ENCODE data around the gene ARID2.

DNA sequence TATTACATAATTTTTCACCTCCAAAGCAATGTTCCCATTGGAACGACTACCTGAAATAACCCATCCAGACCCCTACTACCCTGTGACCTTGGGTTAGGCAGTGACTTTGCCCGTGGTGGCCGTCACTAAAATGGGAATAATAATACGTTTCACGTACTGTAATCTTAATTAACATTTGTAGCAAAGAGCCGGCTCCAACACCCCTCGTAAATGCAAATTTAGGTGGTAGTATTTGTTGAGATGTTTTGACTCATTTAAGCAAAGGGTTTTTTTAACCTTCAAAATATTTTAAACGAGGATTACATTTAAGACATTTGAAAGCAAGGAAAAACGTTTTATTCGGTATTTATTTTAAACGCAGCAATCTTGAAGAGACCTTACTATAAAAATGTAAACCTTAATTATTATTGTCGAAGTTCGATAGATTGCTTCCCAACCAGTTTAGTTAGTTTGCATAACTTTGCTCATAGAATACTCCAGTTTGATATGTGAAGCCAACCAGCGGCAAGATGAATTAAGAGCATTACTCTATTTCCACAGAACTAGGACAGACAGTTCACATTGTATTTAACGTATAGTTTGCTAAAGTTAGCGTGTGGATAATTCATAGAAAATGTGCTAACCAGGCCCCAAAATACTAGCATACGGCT is 1.4 kb upstream of the ARID2 start:
- TF ChIP-seq, protein P1, sequence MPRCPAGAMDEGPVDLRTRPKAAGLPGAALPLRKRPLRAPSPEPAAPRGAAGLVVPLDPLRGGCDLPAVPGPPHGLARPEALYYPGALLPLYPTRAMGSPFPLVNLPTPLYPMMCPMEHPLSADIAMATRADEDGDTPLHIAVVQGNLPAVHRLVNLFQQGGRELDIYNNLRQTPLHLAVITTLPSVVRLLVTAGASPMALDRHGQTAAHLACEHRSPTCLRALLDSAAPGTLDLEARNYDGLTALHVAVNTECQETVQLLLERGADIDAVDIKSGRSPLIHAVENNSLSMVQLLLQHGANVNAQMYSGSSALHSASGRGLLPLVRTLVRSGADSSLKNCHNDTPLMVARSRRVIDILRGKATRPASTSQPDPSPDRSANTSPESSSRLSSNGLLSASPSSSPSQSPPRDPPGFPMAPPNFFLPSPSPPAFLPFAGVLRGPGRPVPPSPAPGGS (IDR thresholded peaks at IDR 0.05), result no peak
- TF ChIP-seq RAD21 (conservative IDR thresholded peaks at IDR 0.05 in 1 of 2, IDR thresholded peaks at IDR 0.05 in 1 of 2), result no peak
- TF ChIP-seq, protein P2, sequence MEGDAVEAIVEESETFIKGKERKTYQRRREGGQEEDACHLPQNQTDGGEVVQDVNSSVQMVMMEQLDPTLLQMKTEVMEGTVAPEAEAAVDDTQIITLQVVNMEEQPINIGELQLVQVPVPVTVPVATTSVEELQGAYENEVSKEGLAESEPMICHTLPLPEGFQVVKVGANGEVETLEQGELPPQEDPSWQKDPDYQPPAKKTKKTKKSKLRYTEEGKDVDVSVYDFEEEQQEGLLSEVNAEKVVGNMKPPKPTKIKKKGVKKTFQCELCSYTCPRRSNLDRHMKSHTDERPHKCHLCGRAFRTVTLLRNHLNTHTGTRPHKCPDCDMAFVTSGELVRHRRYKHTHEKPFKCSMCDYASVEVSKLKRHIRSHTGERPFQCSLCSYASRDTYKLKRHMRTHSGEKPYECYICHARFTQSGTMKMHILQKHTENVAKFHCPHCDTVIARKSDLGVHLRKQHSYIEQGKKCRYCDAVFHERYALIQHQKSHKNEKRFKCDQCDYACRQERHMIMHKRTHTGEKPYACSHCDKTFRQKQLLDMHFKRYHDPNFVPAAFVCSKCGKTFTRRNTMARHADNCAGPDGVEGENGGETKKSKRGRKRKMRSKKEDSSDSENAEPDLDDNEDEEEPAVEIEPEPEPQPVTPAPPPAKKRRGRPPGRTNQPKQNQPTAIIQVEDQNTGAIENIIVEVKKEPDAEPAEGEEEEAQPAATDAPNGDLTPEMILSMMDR (IDR thresholded peaks at IDR 0.05), result no peak
- TF ChIP-seq POLR2A (IDR thresholded peaks at IDR 0.05; ENCODE audit: low read length), result no peak
- no peak for TF ChIP-seq RFX5 (IDR thresholded peaks at IDR 0.05)
- TF ChIP-seq, protein P3, sequence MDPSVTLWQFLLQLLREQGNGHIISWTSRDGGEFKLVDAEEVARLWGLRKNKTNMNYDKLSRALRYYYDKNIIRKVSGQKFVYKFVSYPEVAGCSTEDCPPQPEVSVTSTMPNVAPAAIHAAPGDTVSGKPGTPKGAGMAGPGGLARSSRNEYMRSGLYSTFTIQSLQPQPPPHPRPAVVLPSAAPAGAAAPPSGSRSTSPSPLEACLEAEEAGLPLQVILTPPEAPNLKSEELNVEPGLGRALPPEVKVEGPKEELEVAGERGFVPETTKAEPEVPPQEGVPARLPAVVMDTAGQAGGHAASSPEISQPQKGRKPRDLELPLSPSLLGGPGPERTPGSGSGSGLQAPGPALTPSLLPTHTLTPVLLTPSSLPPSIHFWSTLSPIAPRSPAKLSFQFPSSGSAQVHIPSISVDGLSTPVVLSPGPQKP (IDR thresholded peaks at IDR 0.05; ENCODE audit: low read depth, low read length), result no peak
- no peak for TF ChIP-seq MYC (IDR thresholded peaks at IDR 0.05; ENCODE audit: borderline replicate concordance, low read length)
- TF ChIP-seq JUN (IDR thresholded peaks at IDR 0.05), result no peak
- TF ChIP-seq CHD2 (IDR thresholded peaks at IDR 0.05; ENCODE audit: low read length, partially characterized antibody), result no peak
- no peak for TF ChIP-seq CBX8 (IDR thresholded peaks at IDR 0.05)

Measured in A549 (cell line).